ENCODE results near the gene NSF.
A peak's percentile ranks its signal among the peaks of the same experiment; 100 is the strongest.
"Not testable (repeated sequence)": the region's sequence is repeated elsewhere in the genome, so short reads cannot be mapped to it uniquely, and the experiment has no call there.

The NSF gene

GRCh38 chr17:46759141-46759540, 168.7 kb downstream of the NSF start:
- no peak for DNase-seq

- DNase-seq: no peak
Observed at GRCh38 chr17:46763416-46763815, 172.9 kb downstream of the NSF start.

GRCh38 chr17:46764000-46764708, 173.7 kb downstream of the NSF start:
- DNase-seq: no peak

GRCh38 chr17:46764709-46765401, 174.4 kb downstream of the NSF start:
- DNase-seq: no peak

GRCh38 chr17:46765453-46765852, 175.0 kb downstream of the NSF start:
- no peak for DNase-seq

GRCh38 chr17:46766493-46767491, 176.3 kb downstream of the NSF start:
- DNase-seq: no peak

GRCh38 chr17:46768540-46768870, 178.0 kb downstream of the NSF start:
- no peak for DNase-seq

GRCh38 chr17:46768896-46769295, 178.4 kb downstream of the NSF start:
- not testable (repeated sequence) for DNase-seq

- peak; percentile 69 for DNase-seq
Observed at GRCh38 chr17:46769531-46770438, 179.3 kb downstream of the NSF start.

GRCh38 chr17:46770439-46770817, 180.0 kb downstream of the NSF start:
- no peak for DNase-seq

- DNase-seq: peak; percentile 70
Observed at GRCh38 chr17:46770818-46771560, 180.5 kb downstream of the NSF start.

GRCh38 chr17:46771561-46772474, 181.3 kb downstream of the NSF start:
- DNase-seq: peak; percentile 45

GRCh38 chr17:46772475-46773220, 182.2 kb downstream of the NSF start:
- no peak for DNase-seq

- DNase-seq: no peak
Observed at GRCh38 chr17:46773221-46773605, 182.7 kb downstream of the NSF start.

GRCh38 chr17:46773676-46774075, 183.2 kb downstream of the NSF start:
- DNase-seq: no peak

GRCh38 chr17:46774108-46774737, 183.8 kb downstream of the NSF start:
- no peak for DNase-seq

GRCh38 chr17:46776298-46777005, 186.0 kb downstream of the NSF start:
- no peak for DNase-seq

All from hematopoietic multipotent progenitor cell treated with erythropoietin and hydrocortisone succinate and interleukin-3 and kit ligand, for 6 days (in vitro differentiated cells).